Mesothelial cell of epicardium (in vitro differentiated cells): ENCODE data around the gene IGDCC3. TPM values are rescaled to one million over a fixed set of nuclear protein-coding genes. Genes with fewer than 3 reads are reported as not detected.

Source experiments
- DNase-seq, 2 experiments: peaks; one replicate each; pipeline ENCODE4 v3.0.0; 2021; ENCODE audit warnings: low spot score in 2 of 2; ENCODE audit not compliant: unreplicated experiment in 2 of 2
- H3K27ac Mint-ChIP-seq: 2 replicates; pipeline ENCODE4 v1.8.0; 2021; ENCODE audit warnings: mixed read lengths
- H3K27me3 Mint-ChIP-seq: 2 replicates; pipeline ENCODE4 v1.8.0; 2021; ENCODE audit warnings: low read depth, mixed read lengths
- H3K36me3 Mint-ChIP-seq: 2 replicates; pipeline ENCODE4 v1.8.0; 2021; ENCODE audit warnings: mixed read lengths
- H3K4me1 Mint-ChIP-seq: 2 replicates; pipeline ENCODE4 v1.8.0; 2021; ENCODE audit warnings: mixed read lengths
- H3K4me3 Mint-ChIP-seq: 2 replicates; pipeline ENCODE4 v1.8.0; 2021; ENCODE audit warnings: mild to moderate bottlenecking, moderate library complexity, mixed read lengths
- H3K9me3 Mint-ChIP-seq: 2 replicates; pipeline ENCODE4 v1.8.0; 2021; ENCODE audit warnings: mixed read lengths
- CTCF ChIP-seq: fragments of 200-600 bp; sonication (generic); IDR thresholded peaks from one replicate; pipeline ENCODE4 v1.5.0; 2021; ENCODE audit warnings: antibody characterized with exemption; ENCODE audit not compliant: unreplicated experiment
- total RNA-seq: library from RNA; stranded (reverse); gene quantifications from 3 replicates; pipeline ENCODE4 v1.2.1, GENCODE V29; 2021

The IGDCC3 gene
- total RNA-seq, 1 donor from 2014 or later, result 35.1 TPM

- H3K27ac Mint-ChIP-seq, result peak overlapping the region; percentile 12
- peaks cover 5% of the 10 kb centered on the region for H3K36me3 Mint-ChIP-seq
- H3K9me3 Mint-ChIP-seq, result no peaks in the 10 kb centered on the region
- DNase-seq, result peak; percentile 76 to 88
- H3K4me3 Mint-ChIP-seq, result peak overlapping the region; percentile 54
- no peaks in the 10 kb centered on the region for H3K27me3 Mint-ChIP-seq
- H3K4me1 Mint-ChIP-seq, result peaks cover 28% of the 10 kb centered on the region
- peak; percentile 86 for TF ChIP-seq CTCF
Observed at GRCh38 chr15:65384895-65385869, 7.4 kb upstream of the IGDCC3 start.

- Mint-ChIP-seq H3K4me1 (peaks cover 28% of the 10 kb centered on the region), H3K27ac (no peak overlapping the region), H3K36me3 (peaks cover 3% of the 10 kb centered on the region), H3K27me3 (no peaks in the 10 kb centered on the region), H3K4me3 (peak overlapping the region; percentile 54), H3K9me3 (no peaks in the 10 kb centered on the region)
- DNase-seq, result no peak
- no peak for TF ChIP-seq CTCF
Observed at GRCh38 chr15:65384505-65384894, 6.7 kb upstream of the IGDCC3 start.

- DNase-seq, result no peak
- H3K4me3 Mint-ChIP-seq, result no peak overlapping the region
- no peaks in the 10 kb centered on the region for H3K27me3 Mint-ChIP-seq
- H3K36me3 Mint-ChIP-seq, result no peaks in the 10 kb centered on the region
- no peak for TF ChIP-seq CTCF
- peaks cover 28% of the 10 kb centered on the region for H3K4me1 Mint-ChIP-seq
- H3K27ac Mint-ChIP-seq, result no peak overlapping the region
- H3K9me3 Mint-ChIP-seq, result no peaks in the 10 kb centered on the region
Observed at GRCh38 chr15:65383991-65384390, 6.2 kb upstream of the IGDCC3 start.

- no peaks in the 10 kb centered on the region for H3K27me3 Mint-ChIP-seq
- DNase-seq, result no peak
- H3K27ac Mint-ChIP-seq, result no peak overlapping the region
- H3K36me3 Mint-ChIP-seq, result no peaks in the 10 kb centered on the region
- H3K9me3 Mint-ChIP-seq, result no peaks in the 10 kb centered on the region
- peaks cover 30% of the 10 kb centered on the region for H3K4me1 Mint-ChIP-seq
- TF ChIP-seq CTCF, result no peak
- no peak overlapping the region for H3K4me3 Mint-ChIP-seq
Observed at GRCh38 chr15:65383456-65383855, 5.7 kb upstream of the IGDCC3 start.

GRCh38 chr15:65382921-65383320, 5.1 kb upstream of the IGDCC3 start:
- no peak for TF ChIP-seq CTCF
- DNase-seq, result no peak
- Mint-ChIP-seq H3K36me3 (no peaks in the 10 kb centered on the region), H3K4me3 (no peak overlapping the region), H3K9me3 (no peaks in the 10 kb centered on the region), H3K27ac (no peak overlapping the region), H3K4me1 (peaks cover 33% of the 10 kb centered on the region), H3K27me3 (no peaks in the 10 kb centered on the region)
